Smooth muscle cell (in vitro differentiated cells): ENCODE measurements around the gene GNG2. TPM values are rescaled to one million over a fixed set of nuclear protein-coding genes. Genes with fewer than 3 reads are reported as not detected.

Source experiments
- DNase-seq: peaks from one replicate; lab custom pipeline; 2025; ENCODE audit not compliant: unreplicated experiment; lab: John Stamatoyannopoulos, UW
- H2AFZ ChIP-seq: fragments of 200-600 bp; sonication (generic); 2 replicates; pipeline ENCODE4 v1.6.0; 2016; ENCODE audit warnings: antibody characterized with exemption, low read depth, mild to moderate bottlenecking
- H3F3A ChIP-seq: fragments of 200-600 bp; sonication (generic); 2 replicates; pipeline ENCODE4 v1.6.0; 2017; ENCODE audit warnings: antibody characterized with exemption, low read depth
- H3K27ac ChIP-seq: fragments of 200-600 bp; sonication (generic); 2 replicates; pipeline ENCODE4 v1.5.1; 2016; ENCODE audit warnings: low read depth, mild to moderate bottlenecking
- H3K27me3 ChIP-seq: fragments of 200-600 bp; sonication (generic); 2 replicates; pipeline ENCODE4 v1.6.1; 2016; ENCODE audit warnings: low read depth, mild to moderate bottlenecking
- H3K36me3 ChIP-seq: fragments of 200-600 bp; sonication (generic); 2 replicates; pipeline ENCODE4 v1.5.1; 2016; ENCODE audit warnings: low read depth
- H3K4me1 ChIP-seq: fragments of 200-600 bp; sonication (generic); 2 replicates; pipeline ENCODE4 v1.5.1; 2016; ENCODE audit warnings: low read depth
- H3K4me2 ChIP-seq: fragments of 200-600 bp; sonication (generic); 2 replicates; pipeline ENCODE4 v1.6.0; 2016; ENCODE audit warnings: mild to moderate bottlenecking
- H3K4me3 ChIP-seq: fragments of 200-600 bp; sonication (generic); 2 replicates; pipeline ENCODE4 v1.5.1; 2016; ENCODE audit warnings: mild to moderate bottlenecking
- H3K79me2 ChIP-seq: fragments of 200-600 bp; sonication (generic); 2 replicates; pipeline ENCODE4 v1.6.0; 2016; ENCODE audit warnings: low read depth, mild to moderate bottlenecking
- H3K9ac ChIP-seq: fragments of 200-600 bp; sonication (generic); 2 replicates; pipeline ENCODE4 v1.6.0; 2016; ENCODE audit warnings: low read depth
- H3K9me3 ChIP-seq: fragments of 200-600 bp; sonication (generic); replicated peaks from 2 replicates; pipeline ENCODE4 v1.5.1; 2016; ENCODE audit warnings: low read depth
- H4K20me1 ChIP-seq: fragments of 200-600 bp; sonication (generic); 2 replicates; pipeline ENCODE4 v1.6.0; 2016; ENCODE audit warnings: low read depth
- WGBS: methylation state at CpG from one replicate; pipeline ENCODE4 v1.1.7; 2016; ENCODE audit warnings: low lambda C conversion rate; 5-methylcytosine and 5-hydroxymethylcytosine counted together
- polyA plus RNA-seq: library from polyadenylated mRNA; unstranded; fragments of >200 nt; fragmentation: Nextera tagmentation; extraction: Ambion mirVana; gene quantifications from 2 replicates; pipeline ENCODE4 v1.2.1, GENCODE V29; 2016
- total RNA-seq: library from RNA; depleted of rRNA; stranded (reverse); fragments of >200 nt; gene quantifications from 2 replicates; pipeline ENCODE4 v1.2.3, GENCODE V29; 2014
- TF ChIP-seq, protein P1 (sequence below): fragments of 200-600 bp; sonication (generic); IDR thresholded peaks from 2 replicates; pipeline ENCODE4 v1.5.1; 2017; ENCODE audit warnings: borderline replicate concordance, mild to moderate bottlenecking, antibody characterized with exemption; ENCODE audit not compliant: insufficient read depth, poor library complexity, severe bottlenecking

Gene GNG2
- total and polyA plus RNA-seq, 2 experiments from 2014 or later: 83.6 to 128 TPM

GRCh38 chr14:52005625-52006024 is 145.2 kb downstream of the GNG2 start:
- Histone ChIP-seq H4K20me1 (no peaks in the 10 kb centered on the region), H3K27ac (no peak overlapping the region), H3F3A (peaks cover 23% of the 10 kb centered on the region), H3K9me3 (no peaks in the 10 kb centered on the region), H3K79me2 (peaks cover 13% of the 10 kb centered on the region), H3K36me3 (peaks cover 54% of the 10 kb centered on the region), H3K4me3 (no peak overlapping the region), H3K9ac (no peak overlapping the region), H3K4me1 (no peaks in the 10 kb centered on the region), H3K4me2 (no peak overlapping the region), H3K27me3 (no peaks in the 10 kb centered on the region), H2AFZ (no peak overlapping the region)
- TF ChIP-seq, protein P1, sequence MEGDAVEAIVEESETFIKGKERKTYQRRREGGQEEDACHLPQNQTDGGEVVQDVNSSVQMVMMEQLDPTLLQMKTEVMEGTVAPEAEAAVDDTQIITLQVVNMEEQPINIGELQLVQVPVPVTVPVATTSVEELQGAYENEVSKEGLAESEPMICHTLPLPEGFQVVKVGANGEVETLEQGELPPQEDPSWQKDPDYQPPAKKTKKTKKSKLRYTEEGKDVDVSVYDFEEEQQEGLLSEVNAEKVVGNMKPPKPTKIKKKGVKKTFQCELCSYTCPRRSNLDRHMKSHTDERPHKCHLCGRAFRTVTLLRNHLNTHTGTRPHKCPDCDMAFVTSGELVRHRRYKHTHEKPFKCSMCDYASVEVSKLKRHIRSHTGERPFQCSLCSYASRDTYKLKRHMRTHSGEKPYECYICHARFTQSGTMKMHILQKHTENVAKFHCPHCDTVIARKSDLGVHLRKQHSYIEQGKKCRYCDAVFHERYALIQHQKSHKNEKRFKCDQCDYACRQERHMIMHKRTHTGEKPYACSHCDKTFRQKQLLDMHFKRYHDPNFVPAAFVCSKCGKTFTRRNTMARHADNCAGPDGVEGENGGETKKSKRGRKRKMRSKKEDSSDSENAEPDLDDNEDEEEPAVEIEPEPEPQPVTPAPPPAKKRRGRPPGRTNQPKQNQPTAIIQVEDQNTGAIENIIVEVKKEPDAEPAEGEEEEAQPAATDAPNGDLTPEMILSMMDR: no peak
- no peak for DNase-seq
- 84% methylated on average over 2 of the region's 2 CpGs for WGBS

GRCh38 chr14:52006361-52006760 is 145.9 kb downstream of the GNG2 start:
- DNase-seq: no peak
- TF ChIP-seq, protein P1: no peak
- Histone ChIP-seq H3K79me2 (peaks cover 9% of the 10 kb centered on the region), H3K27me3 (no peaks in the 10 kb centered on the region), H3K4me3 (no peak overlapping the region), H3K4me2 (no peak overlapping the region), H3K4me1 (no peaks in the 10 kb centered on the region), H3K27ac (peak overlapping the region; percentile 9), H3K36me3 (peaks cover 58% of the 10 kb centered on the region), H3K9me3 (no peaks in the 10 kb centered on the region), H3F3A (peaks cover 19% of the 10 kb centered on the region), H4K20me1 (no peaks in the 10 kb centered on the region), H3K9ac (no peak overlapping the region), H2AFZ (no peak overlapping the region)
- 97% methylated on average over 3 of the region's 3 CpGs for WGBS

DNA sequence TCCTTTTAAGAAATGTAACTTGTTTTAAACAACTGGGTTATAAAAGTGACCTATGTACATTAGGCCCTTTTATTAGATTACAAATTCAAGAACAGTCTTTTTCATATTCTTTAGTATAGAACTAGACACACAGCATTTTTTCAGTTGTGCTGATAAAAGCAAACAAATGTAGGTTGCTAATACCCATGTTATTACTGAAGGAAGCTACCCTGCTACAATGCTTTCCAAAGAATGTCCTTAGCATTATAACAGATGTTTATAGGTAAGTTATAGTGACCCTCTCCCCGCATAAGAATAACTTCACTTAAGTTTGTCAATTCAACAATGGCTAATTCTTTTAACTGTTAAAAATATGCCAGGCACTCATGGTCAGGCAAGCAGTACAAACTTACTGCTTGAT is 146.8 kb downstream of the GNG2 start:
- H3K4me2 ChIP-seq: no peak overlapping the region
- H3K4me3 ChIP-seq: no peak overlapping the region
- H4K20me1 ChIP-seq: no peaks in the 10 kb centered on the region
- no peak overlapping the region for H2AFZ ChIP-seq
- no peak overlapping the region for H3K9ac ChIP-seq
- peak overlapping the region; percentile 9 for H3K27ac ChIP-seq
- peaks cover 9% of the 10 kb centered on the region for H3K79me2 ChIP-seq
- H3F3A ChIP-seq: peaks cover 21% of the 10 kb centered on the region
- DNase-seq: no peak
- no peaks in the 10 kb centered on the region for H3K4me1 ChIP-seq
- 89% methylated on average over 1 of the region's 1 CpG for WGBS
- no peaks in the 10 kb centered on the region for H3K9me3 ChIP-seq
- H3K36me3 ChIP-seq: peaks cover 61% of the 10 kb centered on the region
- TF ChIP-seq, protein P1: no peak
- no peaks in the 10 kb centered on the region for H3K27me3 ChIP-seq

DNA sequence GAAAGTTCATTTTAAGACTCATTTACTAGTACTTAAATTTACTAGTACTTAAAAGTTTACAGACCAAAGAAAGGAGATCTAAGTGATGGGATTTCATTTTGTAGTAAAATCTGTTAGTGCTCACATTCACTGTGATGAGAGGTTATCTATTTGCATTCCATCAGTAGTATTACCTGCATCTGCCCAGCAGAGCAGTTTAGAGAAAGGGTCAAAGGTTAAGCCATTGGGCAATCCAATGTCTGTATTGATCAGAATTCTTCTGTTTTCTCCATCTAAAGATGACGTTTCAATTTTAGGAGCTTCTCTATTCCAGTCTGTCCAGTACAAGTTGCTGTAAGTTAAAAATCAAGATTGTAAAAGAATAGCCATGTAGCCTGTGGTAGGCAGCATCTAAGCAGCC is 147.2 kb downstream of the GNG2 start:
- H2AFZ ChIP-seq: no peak overlapping the region
- no peak overlapping the region for H3K9ac ChIP-seq
- no peaks in the 10 kb centered on the region for H3K4me1 ChIP-seq
- H3K27ac ChIP-seq: no peak overlapping the region
- no peak overlapping the region for H3K4me2 ChIP-seq
- peaks cover 61% of the 10 kb centered on the region for H3K36me3 ChIP-seq
- H4K20me1 ChIP-seq: no peaks in the 10 kb centered on the region
- H3K79me2 ChIP-seq: peaks cover 9% of the 10 kb centered on the region
- WGBS: 100% methylated on average over 1 of the region's 1 CpG
- no peaks in the 10 kb centered on the region for H3K27me3 ChIP-seq
- TF ChIP-seq, protein P1: no peak
- DNase-seq: no peak
- H3F3A ChIP-seq: peaks cover 23% of the 10 kb centered on the region
- no peaks in the 10 kb centered on the region for H3K9me3 ChIP-seq
- no peak overlapping the region for H3K4me3 ChIP-seq
